Loucy (cell line): ENCODE data around the gene CST4.

Experiments used
- H2AFZ ChIP-seq: fragments of 200-600 bp; sonication (generic); 2 replicates; pipeline ENCODE4 v1.6.0; 2016; ENCODE audit warnings: antibody characterized with exemption, mild to moderate bottlenecking, low read length, moderate library complexity
- H3F3A ChIP-seq: fragments of 200-600 bp; 2 replicates; pipeline ENCODE4 v1.6.0; 2016; ENCODE audit warnings: antibody characterized with exemption, low read depth, mild to moderate bottlenecking
- H3K27me3 ChIP-seq: fragments of 200-600 bp; sonication (generic); 2 replicates; pipeline ENCODE4 v1.6.1; 2014; ENCODE audit warnings: low read length, mild to moderate bottlenecking; ENCODE audit not compliant: insufficient read depth, poor library complexity, severe bottlenecking
- H3K36me3 ChIP-seq: fragments of 200-600 bp; sonication (generic); 2 replicates; pipeline ENCODE4 v1.6.1; 2016; ENCODE audit warnings: low read length; ENCODE audit not compliant: insufficient read depth
- H3K4me1 ChIP-seq: fragments of 200-600 bp; sonication (generic); 2 replicates; pipeline ENCODE4 v1.5.1; 2014; ENCODE audit warnings: low read length, mild to moderate bottlenecking; ENCODE audit not compliant: insufficient read depth, poor library complexity, severe bottlenecking
- H3K4me2 ChIP-seq: fragments of 200-600 bp; sonication (generic); 2 replicates; pipeline ENCODE4 v1.6.0; 2014; ENCODE audit warnings: antibody characterized with exemption, low read length, low read depth, mild to moderate bottlenecking; ENCODE audit not compliant: poor library complexity, severe bottlenecking
- H3K4me3 ChIP-seq: fragments of 200-600 bp; sonication (generic); 2 replicates; pipeline ENCODE4 v1.5.1; 2014; ENCODE audit warnings: low read length, mild to moderate bottlenecking, mixed read lengths; ENCODE audit not compliant: poor library complexity, severe bottlenecking
- H3K79me2 ChIP-seq: fragments of 200-600 bp; sonication (generic); 2 replicates; pipeline ENCODE4 v1.6.1; 2014; ENCODE audit warnings: low read length; ENCODE audit not compliant: insufficient read depth
- H3K9ac ChIP-seq: fragments of 200-600 bp; sonication (generic); 2 replicates; pipeline ENCODE4 v1.6.0; 2014; ENCODE audit warnings: mild to moderate bottlenecking, low read depth, low read length, moderate library complexity; ENCODE audit not compliant: poor library complexity, severe bottlenecking
- H3K9me2 ChIP-seq: fragments of 200-600 bp; sonication (generic); replicated peaks from 2 replicates; pipeline ENCODE4 v1.6.1; 2016; ENCODE audit warnings: low read depth, low read length, mixed read lengths
- H3K9me3 ChIP-seq: fragments of 200-600 bp; sonication (generic); 2 replicates; pipeline ENCODE4 v1.6.1; 2014; ENCODE audit warnings: mild to moderate bottlenecking, antibody characterized with exemption, low read length, low read depth; ENCODE audit not compliant: insufficient read depth
- H4K20me1 ChIP-seq: fragments of 200-600 bp; sonication (generic); 2 replicates; pipeline ENCODE4 v1.6.0; 2014; ENCODE audit warnings: antibody characterized with exemption, low read length, mild to moderate bottlenecking; ENCODE audit not compliant: insufficient read depth, poor library complexity, severe bottlenecking
- CTCF ChIP-seq: fragments of 200-600 bp; sonication (generic); conservative IDR thresholded peaks from 2 replicates; pipeline ENCODE4 v1.5.1; 2014; ENCODE audit warnings: mild to moderate bottlenecking, antibody characterized with exemption, low read length
- EZH2phosphoT487 ChIP-seq: fragments of 200-600 bp; IDR thresholded peaks from 2 replicates; pipeline ENCODE4 v1.6.1; 2018; ENCODE audit warnings: antibody characterized with exemption, mild to moderate bottlenecking, moderate library complexity, borderline replicate concordance

The CST4 gene

GRCh38 chr20:23640018-23640601, 48.7 kb downstream of the CST4 start:
- no peak for TF ChIP-seq EZH2phosphoT487
- Histone ChIP-seq H3K27me3 (no peaks in the 10 kb centered on the region), H3K4me3 (no peak overlapping the region), H3K9me3 (no peaks in the 10 kb centered on the region), H3K4me1 (peaks cover 27% of the 10 kb centered on the region), H3F3A (no peaks in the 10 kb centered on the region), H3K36me3 (no peaks in the 10 kb centered on the region), H4K20me1 (no peaks in the 10 kb centered on the region), H3K9me2 (no peaks in the 10 kb centered on the region), H3K79me2 (no peaks in the 10 kb centered on the region; the same call in 1 of the 2 replicates), H3K9ac (no peak overlapping the region), H3K4me2 (no peak overlapping the region), H2AFZ (no peak overlapping the region)

- H4K20me1 ChIP-seq, result no peaks in the 10 kb centered on the region
- TF ChIP-seq CTCF, result no peak
- no peak for TF ChIP-seq EZH2phosphoT487
- H3K27me3 ChIP-seq, result no peaks in the 10 kb centered on the region
- no peaks in the 10 kb centered on the region for H3K36me3 ChIP-seq
- H3K4me2 ChIP-seq, result no peak overlapping the region
- H3K9me2 ChIP-seq, result no peaks in the 10 kb centered on the region
- no peaks in the 10 kb centered on the region; the same call in 1 of the 2 replicates for H3K79me2 ChIP-seq
- no peak overlapping the region for H2AFZ ChIP-seq
- H3K4me3 ChIP-seq, result no peak overlapping the region
- H3K9me3 ChIP-seq, result no peaks in the 10 kb centered on the region
- H3K4me1 ChIP-seq, result peaks cover 29% of the 10 kb centered on the region
- no peaks in the 10 kb centered on the region for H3F3A ChIP-seq
- H3K9ac ChIP-seq, result no peak overlapping the region
Observed at GRCh38 chr20:23639490-23639958, 49.3 kb downstream of the CST4 start.

GRCh38 chr20:23638309-23638708, 50.5 kb downstream of the CST4 start:
- H2AFZ ChIP-seq, result no peak overlapping the region
- TF ChIP-seq EZH2phosphoT487, result no peak
- TF ChIP-seq CTCF, result no peak
- no peaks in the 10 kb centered on the region for H3K36me3 ChIP-seq
- no peaks in the 10 kb centered on the region for H4K20me1 ChIP-seq
- peak overlapping the region; percentile 88 for H3K9ac ChIP-seq
- H3F3A ChIP-seq, result no peaks in the 10 kb centered on the region
- H3K4me1 ChIP-seq, result peaks cover 29% of the 10 kb centered on the region
- peak overlapping the region; percentile 85 for H3K4me3 ChIP-seq
- H3K27me3 ChIP-seq, result no peaks in the 10 kb centered on the region
- H3K9me2 ChIP-seq, result no peaks in the 10 kb centered on the region
- H3K79me2 ChIP-seq, result no peaks in the 10 kb centered on the region; the same call in 1 of the 2 replicates
- H3K4me2 ChIP-seq, result peak overlapping the region; percentile 74
- no peaks in the 10 kb centered on the region for H3K9me3 ChIP-seq
